DMS53 treated with DMSO at 0.1 percent for 48 hours (cell line): ENCODE data around the gene CNPY3.
"Not testable (repeated sequence)": the region's sequence is repeated elsewhere in the genome, so short reads cannot be mapped to it uniquely, and the experiment has no call there.

Source experiments
- DNase-seq: peaks from one replicate; lab custom pipeline; 2025; ENCODE audit not compliant: unreplicated experiment; lab: John Stamatoyannopoulos, UW

The CNPY3 gene

GRCh38 chr6:42914546-42914945 lies 14.7 kb upstream of the CNPY3 start:
- DNase-seq, result no peak

GRCh38 chr6:42915732-42916131 lies 13.5 kb upstream of the CNPY3 start, which contains the start of gene PTCRA:
PTCRA (plus strand) TSS chr6:42916053; CDS start chr6:42916070, 17 bp downstream.
- DNase-seq, result no peak

- no peak for DNase-seq
Measured at GRCh38 chr6:42916288-42916687, 13.0 kb upstream of the CNPY3 start.

DNA sequence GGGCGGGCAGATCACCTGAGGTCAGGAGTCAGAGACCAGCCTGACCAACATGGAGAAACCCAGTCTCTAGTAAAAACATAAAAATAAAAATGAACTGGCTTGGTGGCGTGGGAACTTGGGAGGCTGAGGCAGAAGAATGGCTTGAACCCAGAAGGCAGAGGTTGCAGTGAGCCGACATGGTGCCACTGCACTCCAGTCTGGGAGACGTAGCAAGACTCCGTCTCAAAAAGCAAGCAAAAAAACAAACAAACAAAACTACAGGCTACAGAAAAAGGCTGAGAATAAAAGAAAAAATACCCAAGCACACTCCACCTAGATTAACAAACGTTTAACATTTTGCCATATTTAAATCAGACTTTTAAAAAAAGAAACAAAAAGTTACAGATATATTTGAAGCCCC lies 7.5 kb upstream of the CNPY3 start:
- no peak for DNase-seq

GRCh38 chr6:42923666-42924065 lies 5.6 kb upstream of the CNPY3 start:
- DNase-seq, result no peak

DNA sequence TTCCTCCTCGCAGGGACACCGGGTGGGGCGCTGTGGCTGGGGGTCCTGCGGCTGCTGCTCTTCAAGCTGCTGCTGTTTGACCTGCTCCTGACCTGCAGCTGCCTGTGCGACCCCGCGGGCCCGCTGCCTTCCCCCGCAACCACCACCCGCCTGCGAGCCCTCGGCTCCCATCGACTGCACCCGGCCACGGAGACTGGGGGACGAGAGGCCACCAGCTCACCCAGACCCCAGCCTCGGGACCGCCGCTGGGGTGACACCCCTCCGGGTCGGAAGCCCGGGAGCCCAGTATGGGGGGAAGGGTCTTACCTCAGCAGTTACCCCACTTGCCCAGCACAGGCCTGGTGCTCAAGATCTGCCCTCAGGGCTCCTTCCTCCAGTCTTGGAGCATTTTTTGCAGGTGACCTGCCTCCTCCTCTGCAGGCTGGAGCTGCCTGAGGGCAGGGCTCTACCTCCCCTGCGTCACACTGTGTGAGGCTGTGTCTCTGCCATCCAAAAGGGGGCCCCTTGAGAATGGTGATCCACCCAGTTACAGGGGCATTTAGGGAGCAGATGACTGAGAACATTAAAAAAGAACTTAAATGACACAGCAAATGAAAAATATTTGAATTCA lies 3.9 kb upstream of the CNPY3 start:
- no peak for DNase-seq

GRCh38 chr6:42929821-42930360 lies 611 bp downstream of the CNPY3 start:
- peak; percentile 10 for DNase-seq

GRCh38 chr6:42932412-42932811 lies 3.1 kb downstream of the CNPY3 start:
- DNase-seq, result no peak

GRCh38 chr6:42933205-42933604 lies 3.9 kb downstream of the CNPY3 start:
- no peak for DNase-seq

GRCh38 chr6:42935322-42935721 lies 6.0 kb downstream of the CNPY3 start:
- no peak for DNase-seq

DNA sequence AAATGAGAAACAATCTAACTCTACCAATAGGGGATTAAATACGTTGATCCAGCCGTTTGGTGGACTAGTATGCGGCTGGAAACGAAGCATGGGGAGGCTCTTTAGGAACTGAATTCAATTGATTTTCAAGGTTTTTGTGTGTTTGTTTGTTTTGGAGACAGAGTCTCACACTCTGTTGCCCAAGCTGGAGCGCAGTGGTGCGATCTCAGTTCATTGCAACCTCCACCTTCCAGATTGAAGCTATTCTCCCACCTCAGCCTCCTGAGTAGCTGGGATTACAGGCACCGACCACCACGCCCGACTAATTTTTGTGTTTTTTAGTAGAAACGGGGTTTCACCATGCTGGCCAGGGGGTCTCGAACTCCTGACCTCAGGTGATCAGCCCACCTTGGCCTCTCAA lies 7.1 kb downstream of the CNPY3 start:
- DNase-seq, result no peak

DNA sequence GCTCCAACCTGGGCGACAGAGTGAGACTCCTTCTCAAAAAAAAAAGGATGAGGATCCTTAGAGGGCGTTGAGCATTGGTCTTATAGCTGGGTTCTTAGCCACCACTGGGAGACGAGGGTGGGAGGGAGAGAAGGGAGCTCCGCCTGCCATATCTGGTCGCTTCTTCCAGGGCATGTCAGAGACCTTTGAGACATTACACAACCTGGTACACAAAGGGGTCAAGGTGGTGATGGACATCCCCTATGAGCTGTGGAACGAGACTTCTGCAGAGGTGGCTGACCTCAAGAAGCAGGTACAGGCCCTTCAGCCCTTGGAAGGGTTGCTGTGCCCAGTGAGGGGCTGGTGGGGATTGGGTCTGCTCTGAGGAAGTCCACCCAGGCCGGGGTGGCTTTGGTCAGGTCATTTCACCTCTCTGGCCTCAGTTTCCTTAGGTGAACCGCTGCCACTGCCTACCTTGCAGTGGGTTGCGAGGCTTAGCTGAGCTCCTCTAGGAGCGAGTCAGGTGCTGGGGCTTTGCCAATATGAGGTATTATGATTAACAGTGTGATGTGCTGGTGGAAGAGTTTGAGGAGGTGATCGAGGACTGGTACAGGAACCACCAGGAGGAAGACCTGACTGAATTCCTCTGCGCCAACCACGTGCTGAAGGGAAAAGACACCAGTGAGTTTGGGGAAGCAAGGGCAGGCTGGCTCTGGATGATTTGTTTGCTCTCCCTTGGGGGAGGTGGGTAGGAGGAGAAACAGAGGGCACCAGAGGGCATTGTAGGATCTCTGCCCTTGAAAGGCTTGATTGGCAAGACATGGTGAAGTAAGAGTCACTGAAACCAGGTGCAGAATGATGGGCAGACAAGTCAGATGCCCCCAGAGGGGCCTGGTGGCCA lies 8.5 kb downstream of the CNPY3 start:
- DNase-seq, result no peak

DNA sequence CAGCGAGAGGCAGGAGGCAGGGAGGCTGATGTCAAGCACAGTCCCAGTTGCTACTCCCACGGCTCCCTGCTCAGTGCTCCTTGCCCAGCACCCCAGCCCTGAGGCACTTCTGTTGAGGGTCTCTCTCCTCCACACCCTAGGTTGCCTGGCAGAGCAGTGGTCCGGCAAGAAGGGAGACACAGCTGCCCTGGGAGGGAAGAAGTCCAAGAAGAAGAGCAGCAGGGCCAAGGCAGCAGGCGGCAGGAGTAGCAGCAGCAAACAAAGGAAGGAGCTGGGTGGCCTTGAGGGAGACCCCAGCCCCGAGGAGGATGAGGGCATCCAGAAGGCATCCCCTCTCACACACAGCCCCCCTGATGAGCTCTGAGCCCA lies 9.1 kb downstream of the CNPY3 start:
- no peak for DNase-seq

- no peak for DNase-seq
Measured at GRCh38 chr6:42938987-42939809, 9.9 kb downstream of the CNPY3 start.

GRCh38 chr6:42939810-42940167 lies 10.5 kb downstream of the CNPY3 start:
- DNase-seq, result no peak

DNA sequence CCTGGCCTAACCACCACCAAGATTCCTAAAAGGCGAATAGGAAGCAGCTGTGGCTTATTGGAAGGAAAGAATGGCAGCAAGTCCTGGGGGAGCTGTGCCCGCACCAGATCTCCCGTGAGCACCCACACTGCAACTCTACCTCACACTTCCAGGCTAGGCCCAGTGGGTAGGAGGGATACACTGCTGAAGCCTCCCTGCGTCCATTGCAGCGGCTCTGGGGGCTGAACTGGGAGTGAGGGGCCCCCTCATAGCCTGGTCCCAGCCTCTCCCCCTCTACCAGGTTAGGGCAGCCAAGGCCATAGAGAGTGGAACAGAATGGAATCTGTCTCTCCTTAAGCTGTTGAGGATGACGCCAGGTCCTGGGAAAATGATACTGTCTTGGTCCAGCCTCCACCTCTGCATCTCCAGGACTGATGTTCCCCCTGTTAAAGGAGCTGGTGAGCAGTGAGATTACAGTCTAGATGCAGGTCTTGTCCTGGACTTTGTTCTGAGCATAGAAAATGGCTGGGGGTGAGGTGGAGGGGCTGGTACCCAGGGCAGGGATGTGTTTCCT lies 11.3 kb downstream of the CNPY3 start:
- no peak for DNase-seq

- DNase-seq, result not testable (repeated sequence)
Measured at GRCh38 chr6:42941356-42941755, 12.1 kb downstream of the CNPY3 start.

DNA sequence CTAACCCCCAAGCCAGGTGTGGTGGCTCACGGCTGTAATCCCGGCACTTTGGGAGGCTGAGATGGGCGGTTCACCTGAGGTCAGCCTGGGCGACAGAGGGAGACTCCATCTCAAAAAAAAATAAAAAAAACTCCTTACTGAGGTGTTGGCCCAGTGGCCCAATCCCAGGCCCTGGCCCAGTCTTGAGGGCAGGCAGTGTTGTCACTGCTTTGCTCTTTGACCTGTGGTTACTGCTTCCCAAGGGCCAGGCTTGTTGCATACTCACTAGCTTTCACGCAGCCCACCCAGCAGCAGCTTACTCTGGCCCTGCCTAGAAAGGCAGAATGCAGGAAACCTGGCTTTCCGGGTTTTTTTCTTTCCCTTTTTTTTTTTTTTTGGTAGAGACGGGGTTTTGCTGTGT lies 13.2 kb downstream of the CNPY3 start:
- DNase-seq, result no peak

DNA sequence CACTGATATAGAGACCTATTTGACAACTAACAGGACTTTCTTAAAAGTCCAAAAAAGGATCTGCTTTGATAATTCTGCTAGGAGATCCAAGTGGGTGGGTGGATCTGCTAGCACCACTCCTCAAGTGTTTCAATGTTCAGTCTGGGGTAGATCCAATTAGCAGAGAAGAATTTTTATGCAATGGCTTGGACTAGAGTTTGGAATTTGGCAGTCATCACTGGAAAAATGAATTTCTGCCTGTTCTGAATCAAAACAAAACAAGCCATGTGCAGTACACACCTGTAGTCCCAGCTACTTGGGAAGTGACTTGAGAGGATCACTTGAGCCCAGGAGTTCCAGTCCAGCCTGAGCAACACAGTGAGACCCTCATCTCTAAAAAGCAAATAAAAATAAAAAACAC lies 18.7 kb downstream of the CNPY3 start:
- no peak for DNase-seq

GRCh38 chr6:42952389-42952788 lies 23.1 kb downstream of the CNPY3 start:
- no peak for DNase-seq

GRCh38 chr6:42954405-42954804 lies 25.1 kb downstream of the CNPY3 start:
- DNase-seq, result not testable (repeated sequence)
